ENCODE results near the gene ANKK1.

The ANKK1 gene

GRCh38 chr11:113377681-113378412, 9.7 kb upstream of the ANKK1 start:
- DNase-seq: no peak

- no peak for DNase-seq
Measured at GRCh38 chr11:113378692-113379091, 8.9 kb upstream of the ANKK1 start.

GRCh38 chr11:113382121-113382520, 5.5 kb upstream of the ANKK1 start:
- no peak for DNase-seq

DNA sequence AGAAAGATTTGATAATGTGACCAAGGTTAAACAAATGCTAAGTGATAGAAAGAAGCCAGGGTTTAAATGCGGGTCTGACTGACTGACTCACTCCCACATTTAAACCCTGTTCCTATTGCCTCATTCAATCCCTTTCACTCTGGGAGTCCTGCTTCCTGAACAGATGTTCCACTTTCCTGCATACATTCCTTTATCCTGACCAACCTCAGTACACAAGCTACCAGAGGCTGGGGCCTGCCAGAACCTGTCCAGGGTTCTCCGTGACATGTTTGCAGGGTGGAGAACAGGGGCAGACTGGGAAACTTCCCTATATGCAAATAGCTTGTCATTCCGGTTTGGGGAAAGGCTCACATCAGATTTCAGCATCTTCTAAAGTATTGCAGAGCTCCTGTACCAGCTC, 3.0 kb upstream of the ANKK1 start:
- no peak for DNase-seq

- DNase-seq: no peak
Measured at GRCh38 chr11:113385749-113386148, 1.8 kb upstream of the ANKK1 start.

- DNase-seq: no peak
Measured at GRCh38 chr11:113386866-113387265, 713 bp upstream of the ANKK1 start.

DNA sequence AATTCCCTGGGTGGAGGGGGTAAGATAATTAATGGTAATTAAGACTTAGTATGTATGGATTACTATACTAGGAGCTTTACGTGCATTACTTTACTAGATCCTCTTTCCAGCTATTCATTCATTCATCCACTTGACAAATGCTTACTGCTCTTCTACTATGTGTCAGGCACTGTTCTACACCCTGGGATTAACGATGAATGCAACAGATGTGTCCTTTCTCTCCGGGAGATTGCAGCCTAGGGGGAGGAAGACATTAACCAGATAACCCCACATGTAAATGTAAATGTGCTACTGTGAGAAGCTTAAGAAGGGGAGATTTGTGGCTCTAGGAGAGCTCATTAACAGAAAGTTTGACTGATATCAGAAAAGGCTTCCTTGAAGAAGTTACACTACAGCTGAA, 1.7 kb downstream of the ANKK1 start:
- DNase-seq: no peak

DNA sequence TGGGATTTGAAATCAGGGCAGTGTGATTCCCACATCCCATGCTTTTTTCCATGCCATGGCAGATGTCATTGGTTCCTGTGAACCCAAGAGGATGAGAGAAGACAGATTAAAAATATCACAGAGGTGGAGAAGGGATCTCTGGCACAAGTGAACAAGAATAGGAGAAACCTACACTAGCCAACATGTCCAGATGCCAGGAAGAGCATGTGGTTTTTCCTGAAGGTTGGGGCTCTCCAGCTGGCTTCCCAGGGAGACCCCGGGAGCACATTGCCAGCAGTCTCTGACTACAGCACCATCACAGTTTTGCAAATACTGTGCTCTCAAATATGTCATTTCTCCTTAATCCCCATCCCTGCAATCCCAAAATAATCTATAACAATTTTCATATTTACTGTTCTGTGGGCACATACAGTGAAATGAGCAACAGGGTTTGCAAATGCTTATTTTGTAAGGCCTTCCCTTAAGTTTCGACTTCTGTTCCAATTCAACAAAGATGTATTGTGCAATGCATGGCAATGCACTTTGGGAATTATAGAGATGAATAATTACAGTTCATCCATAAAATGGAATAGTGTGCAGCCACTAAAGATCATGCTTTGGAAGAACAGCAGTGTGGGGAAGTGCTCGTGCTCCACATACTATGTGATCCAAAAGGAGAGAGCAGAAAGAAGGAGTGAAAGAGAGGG, 4.8 kb downstream of the ANKK1 start:
- DNase-seq: no peak

GRCh38 chr11:113393501-113393985, 6.0 kb downstream of the ANKK1 start:
- DNase-seq: no peak

DNA sequence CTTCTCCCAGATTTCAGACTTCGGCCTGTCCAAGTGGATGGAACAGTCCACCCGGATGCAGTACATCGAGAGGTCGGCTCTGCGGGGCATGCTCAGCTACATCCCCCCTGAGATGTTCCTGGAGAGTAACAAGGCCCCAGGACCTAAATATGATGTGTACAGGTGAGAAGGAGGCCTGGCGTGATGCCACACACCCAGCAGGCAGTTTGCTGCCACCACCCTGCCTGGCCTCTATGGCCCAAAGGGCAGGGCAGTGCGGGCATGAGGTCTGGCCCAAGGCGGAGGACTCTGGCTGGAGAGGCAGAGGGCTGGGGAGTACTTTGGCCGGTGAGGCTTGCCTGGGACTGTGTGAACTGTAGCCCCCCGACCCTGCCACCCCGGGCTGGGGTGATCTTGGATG, 7.3 kb downstream of the ANKK1 start:
- no peak for DNase-seq

DNA sequence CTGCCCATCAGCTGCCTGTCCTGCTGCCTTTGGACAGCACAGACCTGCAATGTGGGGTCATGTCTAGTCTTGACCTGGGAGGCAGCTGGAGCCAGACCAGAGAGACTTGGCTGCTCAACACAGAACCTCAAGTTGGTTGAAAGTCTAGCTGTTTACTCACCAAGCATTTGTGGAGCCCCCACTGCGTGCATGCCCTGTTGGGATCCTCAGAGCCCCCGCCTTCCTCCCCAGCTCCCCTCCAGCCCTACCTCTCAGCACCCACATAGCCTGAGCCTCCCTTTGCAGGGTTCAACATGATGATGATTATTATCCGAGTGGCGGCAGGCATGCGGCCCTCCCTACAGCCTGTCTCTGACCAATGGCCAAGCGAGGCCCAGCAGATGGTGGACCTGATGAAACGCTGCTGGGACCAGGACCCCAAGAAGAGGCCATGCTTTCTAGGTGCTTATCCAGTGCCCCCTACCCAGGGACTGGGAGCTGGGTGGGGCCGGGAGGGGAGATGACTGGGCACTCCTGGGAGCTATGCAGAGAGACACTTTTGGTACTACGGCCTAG, 8.3 kb downstream of the ANKK1 start:
- DNase-seq: no peak

DNA sequence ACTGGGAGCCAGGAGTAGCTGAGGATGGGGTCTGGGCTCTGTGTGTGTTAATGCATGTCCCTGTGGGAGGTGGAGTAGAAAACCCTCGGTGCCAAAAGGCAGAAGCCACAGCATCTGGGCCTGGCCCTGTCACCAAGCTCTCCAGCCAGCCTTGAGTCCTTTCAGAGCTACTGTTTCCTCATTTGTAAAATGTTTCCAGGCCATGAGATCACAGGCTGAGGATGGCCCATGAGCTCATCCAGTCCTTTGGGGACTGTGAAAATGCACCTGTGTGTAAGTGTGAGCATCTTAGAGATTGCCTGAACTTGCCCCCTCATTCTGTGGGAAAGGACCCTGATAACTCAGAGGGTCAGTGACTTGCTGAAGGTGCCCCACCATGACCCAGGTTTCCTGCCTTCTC, 9.1 kb downstream of the ANKK1 start:
- no peak for DNase-seq

DNA sequence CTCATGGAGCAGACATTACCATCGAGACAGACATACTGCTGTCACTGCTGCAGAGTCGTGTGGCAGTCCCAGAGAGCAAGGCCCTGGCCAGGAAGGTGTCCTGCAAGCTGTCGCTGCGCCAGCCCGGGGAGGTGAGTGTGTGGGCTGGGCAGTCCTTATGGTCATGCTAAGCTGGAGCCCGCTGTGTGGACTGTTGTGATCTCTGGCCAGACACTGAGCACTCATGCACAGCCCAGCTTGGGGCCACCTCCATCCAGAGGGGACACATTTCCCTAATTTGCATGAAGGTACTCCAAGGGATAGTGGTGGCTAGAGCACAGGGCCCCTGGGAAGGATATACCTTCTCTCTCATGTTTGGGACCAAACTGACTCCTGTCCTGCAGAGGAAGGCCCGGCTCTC, 9.6 kb downstream of the ANKK1 start:
- no peak for DNase-seq

DNA sequence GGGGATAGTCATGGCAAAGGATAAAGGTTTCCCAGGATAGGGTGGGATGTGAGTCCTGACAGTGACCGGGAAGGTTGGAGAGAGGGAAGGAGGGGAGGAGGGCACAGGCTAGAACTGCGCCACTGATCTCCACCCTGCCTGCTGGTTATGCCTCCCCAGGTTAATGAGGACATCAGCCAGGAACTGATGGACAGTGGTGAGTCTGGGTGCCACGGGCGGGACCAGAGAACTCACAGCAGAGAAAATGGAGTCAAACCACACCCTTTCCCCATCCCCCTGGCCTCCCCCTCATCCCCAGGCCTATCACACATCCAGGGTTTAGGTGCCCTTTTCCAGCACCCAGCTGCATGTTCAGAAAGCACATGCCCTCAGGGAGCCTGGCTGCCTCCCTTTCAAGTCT, 10.2 kb downstream of the ANKK1 start:
- DNase-seq: no peak

GRCh38 chr11:113398669-113399430, 11.3 kb downstream of the ANKK1 start:
- DNase-seq: no peak

DNA sequence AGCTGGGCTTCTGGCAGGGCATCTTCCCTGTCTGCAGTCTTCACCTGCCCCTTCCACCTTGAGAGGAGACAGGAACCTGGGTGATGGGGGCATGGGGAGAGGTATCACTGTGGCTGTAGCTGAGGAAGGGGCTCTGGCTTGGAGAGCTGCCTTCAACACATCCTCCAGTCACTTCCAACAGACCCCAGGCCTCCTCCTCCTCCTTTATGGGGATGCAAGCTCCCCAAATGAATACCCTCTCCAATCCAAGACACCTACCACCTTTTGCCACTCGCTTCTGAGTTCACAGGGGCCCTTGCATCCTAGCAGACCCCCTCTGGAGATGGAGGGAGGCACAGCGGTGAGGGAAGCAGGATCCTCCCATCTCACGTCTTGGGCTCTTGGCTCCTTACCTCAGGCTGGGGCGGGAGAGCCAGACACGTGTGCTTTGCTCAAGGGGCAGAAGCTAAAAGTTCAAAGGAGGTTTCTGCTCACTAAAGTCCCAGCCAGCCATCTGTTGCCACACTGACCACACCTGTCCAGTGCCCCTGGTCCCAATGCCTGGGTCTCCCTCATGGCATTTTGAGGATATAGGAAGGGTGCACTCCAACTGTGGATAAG, 13.2 kb downstream of the ANKK1 start:
- no peak for DNase-seq

GRCh38 chr11:113401718-113402117, 14.1 kb downstream of the ANKK1 start:
- DNase-seq: no peak

- no peak for DNase-seq
Measured at GRCh38 chr11:113404859-113405430, 17.4 kb downstream of the ANKK1 start.

DNA sequence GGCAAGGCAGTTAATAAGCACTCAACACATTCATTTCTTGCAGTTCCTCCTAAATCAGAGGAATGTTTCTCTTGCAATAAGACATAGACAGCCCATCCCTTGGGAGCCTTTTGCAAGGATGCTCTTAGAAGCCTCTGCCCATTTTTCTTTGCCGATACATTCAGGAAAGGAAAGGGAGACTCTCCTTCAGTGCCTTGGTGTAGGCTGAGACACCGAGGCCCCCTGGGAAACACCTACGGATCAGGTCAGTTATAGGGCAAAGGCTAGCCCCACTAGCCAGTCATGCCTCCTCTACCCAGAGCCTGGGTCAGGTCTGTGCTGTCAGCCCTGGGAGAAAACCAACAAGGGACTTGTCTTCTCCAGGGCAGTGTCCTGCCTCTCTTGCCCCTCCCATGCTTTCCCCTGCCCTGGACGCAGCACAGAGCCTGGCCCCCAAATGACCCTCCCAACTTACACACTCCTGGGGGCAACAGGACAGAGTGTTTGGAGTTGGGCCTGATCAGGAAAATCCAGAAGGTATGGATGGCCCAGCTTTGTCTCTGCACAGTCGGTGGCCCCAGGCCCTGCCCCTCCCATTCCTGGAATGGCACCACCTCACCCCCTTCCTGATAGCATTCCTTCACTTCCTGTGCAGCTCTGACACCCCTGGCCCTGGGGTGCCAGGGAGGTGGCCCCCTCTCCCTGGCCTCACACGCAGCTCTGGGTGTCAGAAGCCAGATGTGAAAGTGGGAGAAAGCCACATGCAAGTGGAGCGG, 18.3 kb downstream of the ANKK1 start:
- no peak for DNase-seq

GRCh38 chr11:113407163-113407562, 19.6 kb downstream of the ANKK1 start:
- DNase-seq: no peak

DNA sequence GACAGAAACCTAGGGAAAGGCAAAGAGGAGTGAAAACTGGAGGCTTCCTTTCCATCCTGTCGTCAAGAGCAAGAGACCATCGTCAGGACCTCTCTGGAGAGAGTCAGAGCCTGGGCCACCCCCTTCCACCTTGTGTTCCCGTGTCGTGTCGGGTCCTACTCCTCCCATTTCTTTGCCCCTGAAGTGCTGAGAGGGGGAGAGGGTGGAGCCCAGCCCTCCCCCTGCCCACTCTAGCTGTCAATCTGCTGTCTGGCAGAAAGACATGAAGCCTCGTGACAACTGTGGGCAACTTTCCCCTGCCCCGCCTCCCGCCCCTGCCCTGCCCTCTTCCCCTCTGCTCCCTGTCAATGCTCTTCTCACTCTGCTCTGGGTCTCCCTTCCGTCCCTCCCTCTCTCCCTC, 20.6 kb downstream of the ANKK1 start:
- DNase-seq: no peak

DNA sequence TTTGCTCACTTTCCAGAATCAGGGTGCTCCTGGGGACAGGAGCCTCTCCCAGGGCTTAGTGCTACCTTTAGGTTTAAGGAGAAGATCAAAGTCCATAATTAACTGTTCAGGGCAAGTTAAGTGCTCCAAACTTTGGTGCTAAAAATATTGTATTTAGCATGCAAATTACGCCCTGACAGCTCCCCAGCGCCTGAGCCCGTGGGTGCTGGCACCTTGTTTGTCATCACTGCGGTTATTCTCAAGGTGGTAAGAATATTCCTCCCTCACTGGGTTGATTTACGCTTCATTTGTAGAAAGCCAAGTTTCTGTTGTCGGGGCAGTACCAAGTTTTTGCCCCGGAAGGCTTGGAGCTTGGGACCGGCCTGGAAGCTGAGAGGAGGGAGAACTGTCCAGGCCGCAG, 21.3 kb downstream of the ANKK1 start:
- DNase-seq: no peak

All from CD4-positive, alpha-beta T cell treated with Interleukin-10 for 1 hour (primary cell).